ENCODE data around the gene CHPF2. TPM values are rescaled to one million over a fixed set of nuclear protein-coding genes. Genes with fewer than 3 reads are reported as not detected.
A peak's percentile ranks its signal among the peaks of the same experiment; 100 is the strongest.

The CHPF2 gene
- total and polyA plus RNA-seq, 2 experiments from 2014 or later = 51.0 to 70.0 TPM

DNA sequence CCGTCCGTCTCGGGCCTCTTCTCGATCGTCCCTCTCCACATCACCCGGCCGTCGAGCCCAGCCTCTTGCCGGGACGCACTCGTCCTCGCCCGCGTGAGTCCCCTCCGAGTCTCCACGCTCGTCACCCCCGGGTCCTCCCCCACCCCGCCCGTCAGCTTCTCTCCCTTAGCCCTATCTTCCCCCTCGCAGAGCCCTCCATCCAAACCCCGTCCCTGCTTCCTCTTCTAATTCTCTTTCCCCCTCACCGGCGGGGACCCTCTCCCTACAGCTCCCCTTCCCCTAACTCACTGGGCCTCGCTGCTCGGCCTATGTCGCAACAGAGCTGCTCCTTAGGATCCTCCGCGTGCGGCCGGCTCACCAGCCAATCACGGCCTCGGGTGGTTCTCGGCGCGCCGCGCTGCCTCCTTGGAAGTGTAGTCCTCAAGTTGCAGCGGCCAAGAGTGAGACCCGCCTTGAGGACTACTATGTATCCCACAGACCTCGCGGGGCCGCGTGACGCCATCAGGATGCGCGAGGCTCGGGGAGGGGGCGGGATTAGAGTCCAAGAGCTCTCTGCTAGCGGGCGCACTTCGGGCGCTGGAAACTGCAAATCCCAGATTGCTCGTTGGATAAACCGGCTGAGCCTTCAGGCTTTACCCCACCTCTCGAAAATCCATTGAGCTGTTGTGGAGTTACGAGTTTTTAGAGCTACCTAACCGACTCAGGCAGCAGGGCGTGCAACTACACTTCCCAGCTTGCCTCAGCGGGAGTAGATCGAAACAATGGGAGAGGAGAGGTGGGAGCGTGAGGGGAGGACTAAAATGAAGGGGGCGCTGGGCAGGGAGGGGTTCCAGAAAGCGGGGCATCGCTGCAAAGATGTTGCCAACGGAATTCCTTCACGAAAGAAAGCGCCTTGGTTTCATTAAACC, 5.2 kb upstream of the CHPF2 start, which contains the start of gene ABCF2:
Gene ABCF2 (minus strand): TSS at position 331 of the 908 bp plus-strand sequence. CDS start 747 bp downstream, outside the sequence.
- 1% methylated on average over 47 of the region's 68 CpGs for WGBS (ENCODE audit: low lambda C conversion rate, missing lambda C conversion rate)

DNA sequence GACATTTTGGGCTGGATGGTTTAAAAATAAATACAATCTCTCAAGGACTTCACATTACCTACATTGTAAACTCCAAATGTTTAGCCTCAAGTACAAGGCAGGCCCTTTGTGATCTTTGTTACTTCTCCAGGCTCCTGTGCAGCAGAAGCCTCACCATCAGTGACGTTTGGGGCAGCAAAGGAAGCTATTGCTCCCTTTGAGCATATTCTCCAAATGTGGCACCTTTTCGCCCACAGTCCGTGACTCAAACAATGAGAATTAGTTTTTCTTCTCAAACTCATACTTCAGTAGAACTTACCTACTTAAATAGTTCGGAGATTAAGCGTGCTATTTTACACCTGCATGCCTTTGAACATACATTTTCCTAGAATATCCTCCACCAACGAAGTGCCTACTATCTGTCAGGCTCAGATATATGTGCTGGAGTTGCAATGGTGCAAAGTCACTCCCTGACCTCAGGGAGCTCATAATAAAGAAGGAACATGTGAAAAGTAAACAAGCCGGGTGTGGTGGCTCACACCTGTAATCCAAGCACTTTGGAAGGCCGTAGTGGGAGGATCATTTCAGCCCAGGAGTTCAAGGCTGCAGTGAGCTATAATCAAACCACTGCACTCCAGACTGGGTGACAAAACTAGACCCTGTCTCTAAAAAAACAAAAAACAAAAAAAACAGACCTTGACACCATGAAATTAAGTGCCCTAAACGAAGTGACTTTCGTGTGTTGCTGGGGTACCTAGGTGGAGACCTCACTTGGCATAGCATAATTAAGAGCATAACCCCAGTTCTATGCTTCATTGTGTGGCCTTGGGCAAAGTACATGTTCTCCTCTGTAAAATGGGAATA, 4.0 kb upstream of the CHPF2 start:
- Histone ChIP-seq H2AFZ (peak overlapping the region; percentile 61), H3K4me2 (peak overlapping the region; percentile 76)

More for the DNA sequence above, 5.2 kb upstream of the CHPF2 start, which contains the start of gene ABCF2:
- peaks cover 22% of the 10 kb centered on the region for H3K79me2 ChIP-seq
- H3K27ac ChIP-seq = peak within 1 kb of the TSS; percentile 66
- no peaks in the 10 kb centered on the region for H4K20me1 ChIP-seq (ENCODE audit: insufficient read depth, poor library complexity, severe bottlenecking)
- H3K4me2 ChIP-seq = peak within 1 kb of the TSS; percentile 97
- no peak for TF ChIP-seq EZH2 (IDR thresholded peaks at IDR 0.05; ENCODE audit: borderline replicate concordance)
- TF ChIP-seq, protein P1, sequence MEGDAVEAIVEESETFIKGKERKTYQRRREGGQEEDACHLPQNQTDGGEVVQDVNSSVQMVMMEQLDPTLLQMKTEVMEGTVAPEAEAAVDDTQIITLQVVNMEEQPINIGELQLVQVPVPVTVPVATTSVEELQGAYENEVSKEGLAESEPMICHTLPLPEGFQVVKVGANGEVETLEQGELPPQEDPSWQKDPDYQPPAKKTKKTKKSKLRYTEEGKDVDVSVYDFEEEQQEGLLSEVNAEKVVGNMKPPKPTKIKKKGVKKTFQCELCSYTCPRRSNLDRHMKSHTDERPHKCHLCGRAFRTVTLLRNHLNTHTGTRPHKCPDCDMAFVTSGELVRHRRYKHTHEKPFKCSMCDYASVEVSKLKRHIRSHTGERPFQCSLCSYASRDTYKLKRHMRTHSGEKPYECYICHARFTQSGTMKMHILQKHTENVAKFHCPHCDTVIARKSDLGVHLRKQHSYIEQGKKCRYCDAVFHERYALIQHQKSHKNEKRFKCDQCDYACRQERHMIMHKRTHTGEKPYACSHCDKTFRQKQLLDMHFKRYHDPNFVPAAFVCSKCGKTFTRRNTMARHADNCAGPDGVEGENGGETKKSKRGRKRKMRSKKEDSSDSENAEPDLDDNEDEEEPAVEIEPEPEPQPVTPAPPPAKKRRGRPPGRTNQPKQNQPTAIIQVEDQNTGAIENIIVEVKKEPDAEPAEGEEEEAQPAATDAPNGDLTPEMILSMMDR (IDR thresholded peaks at IDR 0.05; ENCODE audit: poor library complexity) = peak; percentile 7
- peaks cover 20% of the 10 kb centered on the region for H3K4me1 ChIP-seq (ENCODE audit: insufficient read depth)
- H2AFZ ChIP-seq = peak within 1 kb of the TSS; percentile 61
- no peaks in the 10 kb centered on the region for H3K9me3 ChIP-seq (ENCODE audit: low read depth)
- H3K36me3 ChIP-seq (replicated peaks; ENCODE audit: insufficient read depth, low read depth) = no peaks in the 10 kb centered on the region
- peak; percentile 99 for DNase-seq (ENCODE audit: low spot score)
- peak within 1 kb of the TSS; percentile 51 for H3K4me3 ChIP-seq
- H3K27me3 ChIP-seq = no peaks in the 10 kb centered on the region
- no peaks in the 10 kb centered on the region for H3K9me2 ChIP-seq (replicated peaks; ENCODE audit: insufficient read depth)

DNA sequence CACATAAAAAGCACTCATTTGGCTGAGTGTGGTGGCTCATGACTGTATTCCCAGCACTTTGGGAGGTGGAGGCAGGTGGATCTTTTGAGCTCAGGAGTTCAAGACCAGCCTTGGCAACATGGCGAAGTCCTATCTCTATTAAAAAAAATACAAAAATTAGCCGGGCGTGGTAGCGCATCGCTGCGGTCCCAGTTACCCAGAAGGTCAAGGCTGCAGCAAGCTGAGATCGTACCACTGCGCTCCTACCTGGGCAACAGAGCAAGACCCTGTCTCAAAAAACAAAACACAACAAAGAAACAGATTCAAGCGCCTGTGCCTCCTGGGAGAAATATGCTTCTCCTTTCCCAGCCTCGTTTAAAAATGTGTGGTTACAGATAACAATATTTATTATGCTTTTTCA, 3.0 kb upstream of the CHPF2 start:
- peaks cover 40% of the 10 kb centered on the region for H3K79me2 ChIP-seq
- H3K4me3 ChIP-seq = no peak overlapping the region
- H2AFZ ChIP-seq = no peak overlapping the region
- H3K27ac ChIP-seq = no peak overlapping the region
- no peak overlapping the region for H3K4me2 ChIP-seq
- DNase-seq (ENCODE audit: low spot score) = no peak
- H3K36me3 ChIP-seq (replicated peaks; ENCODE audit: insufficient read depth, low read depth) = no peaks in the 10 kb centered on the region
- no peaks in the 10 kb centered on the region for H3K27me3 ChIP-seq
- 97% methylated on average over 10 of the region's 10 CpGs for WGBS (ENCODE audit: low lambda C conversion rate, missing lambda C conversion rate)
- H3K9me2 ChIP-seq (replicated peaks; ENCODE audit: insufficient read depth) = no peaks in the 10 kb centered on the region
- peaks cover 28% of the 10 kb centered on the region for H3K4me1 ChIP-seq (ENCODE audit: insufficient read depth)
- peaks cover 13% of the 10 kb centered on the region for H4K20me1 ChIP-seq (ENCODE audit: insufficient read depth, poor library complexity, severe bottlenecking)
- TF ChIP-seq, protein P1 (IDR thresholded peaks at IDR 0.05; ENCODE audit: poor library complexity) = no peak
- no peak for TF ChIP-seq EZH2phosphoT487 (IDR thresholded peaks at IDR 0.05; ENCODE audit: low read depth, severe bottlenecking, unreplicated experiment)
- no peak for TF ChIP-seq EZH2 (IDR thresholded peaks at IDR 0.05; ENCODE audit: borderline replicate concordance)
- H3K9me3 ChIP-seq (ENCODE audit: low read depth) = no peaks in the 10 kb centered on the region

More for the DNA sequence above, 4.0 kb upstream of the CHPF2 start:
- H3K4me1 ChIP-seq (ENCODE audit: insufficient read depth) = peaks cover 20% of the 10 kb centered on the region
- H3K27me3 ChIP-seq = no peaks in the 10 kb centered on the region
- H3K27ac ChIP-seq = peak overlapping the region; percentile 66
- TF ChIP-seq, protein P1 (IDR thresholded peaks at IDR 0.05; ENCODE audit: poor library complexity) = no peak
- no peak for TF ChIP-seq EZH2 (IDR thresholded peaks at IDR 0.05; ENCODE audit: borderline replicate concordance)
- no peak for TF ChIP-seq EZH2phosphoT487 (IDR thresholded peaks at IDR 0.05; ENCODE audit: low read depth, severe bottlenecking, unreplicated experiment)
- no peaks in the 10 kb centered on the region for H3K36me3 ChIP-seq (replicated peaks; ENCODE audit: insufficient read depth, low read depth)
- peaks cover 3% of the 10 kb centered on the region for H4K20me1 ChIP-seq (ENCODE audit: insufficient read depth, poor library complexity, severe bottlenecking)
- H3K9me3 ChIP-seq (ENCODE audit: low read depth) = no peaks in the 10 kb centered on the region
- no peak for DNase-seq (ENCODE audit: low spot score)
- WGBS (ENCODE audit: low lambda C conversion rate, missing lambda C conversion rate) = 72% methylated on average over 10 of the region's 10 CpGs
- H3K4me3 ChIP-seq = peak overlapping the region; percentile 13
- no peaks in the 10 kb centered on the region for H3K9me2 ChIP-seq (replicated peaks; ENCODE audit: insufficient read depth)
- peaks cover 30% of the 10 kb centered on the region for H3K79me2 ChIP-seq
